Vagina (tissue), 2 donors: ENCODE results near the gene NANS.

Experiments used
- CTCF ChIP-seq, 3 experiments: fragments of 450-650 bp in 2 of 3; fragments of 200-600 bp in 1 of 3; sonication (generic) in 1 of 3; IDR thresholded peaks; one replicate each; pipeline ENCODE4 v1.5.1; 2017 to 2019; ENCODE audit warnings: antibody characterized with exemption in 3 of 3, mild to moderate bottlenecking in 2 of 3, moderate library complexity in 2 of 3
- POLR2A ChIP-seq, 2 donors: fragments of 450-650 bp; IDR thresholded peaks; one replicate each; pipeline ENCODE4 v1.6.1; 2017; ENCODE audit warnings: antibody characterized with exemption in 2 of 2, mild to moderate bottlenecking in 2 of 2, moderate library complexity in 2 of 2
- POLR2AphosphoS5 ChIP-seq, 2 donors: sonication (generic); formaldehyde crosslinking; IDR thresholded peaks; one replicate each; pipeline ENCODE4 v1.9.0; 2017; ENCODE audit warnings: antibody characterized with exemption in 2 of 2, mild to moderate bottlenecking in 2 of 2, low read depth in 1 of 2; ENCODE audit not compliant: insufficient read depth in 1 of 2

DNA sequence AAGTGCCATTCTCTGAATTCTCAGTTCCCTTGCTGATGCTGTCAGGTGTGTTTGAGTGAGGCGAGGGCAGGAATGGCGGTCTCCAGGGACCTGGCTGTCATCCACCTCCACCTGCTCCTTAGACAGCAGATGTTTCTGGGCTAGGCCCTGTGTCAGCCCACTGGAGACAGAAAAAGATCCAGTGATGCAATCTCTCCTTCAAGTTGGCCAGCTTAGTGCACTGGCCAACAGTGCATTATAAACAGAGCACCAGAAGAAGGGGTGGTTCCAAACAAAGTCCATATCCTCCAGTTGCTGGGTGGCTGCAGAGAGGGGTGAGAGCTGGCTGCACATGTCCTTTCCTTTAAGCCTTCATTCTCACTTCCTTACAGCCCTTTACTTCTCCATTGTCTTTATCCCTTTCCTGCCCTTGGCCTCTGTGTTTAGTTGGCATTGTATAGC is 26.5 kb downstream of the NANS start:
- no peak for TF ChIP-seq POLR2A (IDR thresholded peaks at IDR 0.05)
- TF ChIP-seq CTCF (IDR thresholded peaks at IDR 0.05) = no peak
- TF ChIP-seq POLR2AphosphoS5 (IDR thresholded peaks at IDR 0.05; ENCODE audit: insufficient read depth in 1 of 2, low read depth in 1 of 2) = no peak
